Stimulated activated CD4-positive, alpha-beta T cell treated with anti-CD3 and anti-CD28 coated beads, Interleukin-4, amount 100 ng/mL, for 1 hour (primary cell): Measurements from ENCODE around the gene MSGN1.

Experiments
- DNase-seq: peaks from one replicate; pipeline ENCODE4 v3.0.0-alpha.2; 2020

MSGN1 gene, protein sequence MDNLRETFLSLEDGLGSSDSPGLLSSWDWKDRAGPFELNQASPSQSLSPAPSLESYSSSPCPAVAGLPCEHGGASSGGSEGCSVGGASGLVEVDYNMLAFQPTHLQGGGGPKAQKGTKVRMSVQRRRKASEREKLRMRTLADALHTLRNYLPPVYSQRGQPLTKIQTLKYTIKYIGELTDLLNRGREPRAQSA

DNA sequence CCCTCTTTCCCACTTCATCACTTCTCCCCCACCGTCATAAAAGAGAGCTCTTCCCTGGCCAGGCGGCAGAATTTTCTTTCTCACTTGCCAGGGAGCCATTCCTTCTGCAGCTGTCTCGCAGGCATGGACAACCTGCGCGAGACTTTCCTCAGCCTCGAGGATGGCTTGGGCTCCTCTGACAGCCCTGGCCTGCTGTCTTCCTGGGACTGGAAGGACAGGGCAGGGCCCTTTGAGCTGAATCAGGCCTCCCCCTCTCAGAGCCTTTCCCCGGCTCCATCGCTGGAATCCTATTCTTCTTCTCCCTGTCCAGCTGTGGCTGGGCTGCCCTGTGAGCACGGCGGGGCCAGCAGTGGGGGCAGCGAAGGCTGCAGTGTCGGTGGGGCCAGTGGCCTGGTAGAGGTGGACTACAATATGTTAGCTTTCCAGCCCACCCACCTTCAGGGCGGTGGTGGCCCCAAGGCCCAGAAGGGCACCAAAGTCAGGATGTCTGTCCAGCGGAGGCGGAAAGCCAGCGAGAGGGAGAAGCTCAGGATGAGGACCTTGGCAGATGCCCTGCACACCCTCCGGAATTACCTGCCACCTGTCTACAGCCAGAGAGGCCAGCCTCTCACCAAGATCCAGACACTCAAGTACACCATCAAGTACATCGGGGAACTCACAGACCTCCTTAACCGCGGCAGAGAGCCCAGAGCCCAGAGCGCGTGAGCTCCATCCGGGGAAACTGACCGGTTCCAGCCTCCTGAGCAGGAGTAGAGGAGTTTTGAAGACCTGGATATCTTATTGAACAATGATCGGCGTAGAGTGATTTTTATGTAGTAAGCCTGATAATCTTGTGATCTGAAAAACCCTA lies at the start of gene MSGN1:
TSS of gene MSGN1 (plus strand) at position 65 of the 850 bp plus-strand sequence. CDS start at position 124, 59 bp downstream.
- DNase-seq, result no peak

DNA sequence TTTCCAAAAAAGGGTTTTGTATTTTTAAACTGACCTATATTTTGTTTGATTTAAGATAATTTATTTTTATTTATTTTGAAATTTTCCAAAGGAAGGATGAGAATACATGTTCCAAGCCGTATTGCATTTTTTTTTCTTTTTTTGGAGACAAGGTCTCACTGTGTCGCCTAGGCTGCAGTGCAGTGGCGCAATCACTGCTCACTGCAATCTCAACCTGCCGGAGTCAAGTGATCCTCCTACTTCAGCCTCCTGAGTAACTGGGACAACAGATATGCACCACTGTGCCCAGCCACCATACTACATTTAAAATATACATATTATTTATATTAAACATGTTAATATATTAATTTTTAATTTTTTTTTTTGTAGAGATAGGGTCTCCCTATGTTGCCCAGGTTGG lies 47.4 kb upstream of the MSGN1 start:
- no peak for DNase-seq

DNA sequence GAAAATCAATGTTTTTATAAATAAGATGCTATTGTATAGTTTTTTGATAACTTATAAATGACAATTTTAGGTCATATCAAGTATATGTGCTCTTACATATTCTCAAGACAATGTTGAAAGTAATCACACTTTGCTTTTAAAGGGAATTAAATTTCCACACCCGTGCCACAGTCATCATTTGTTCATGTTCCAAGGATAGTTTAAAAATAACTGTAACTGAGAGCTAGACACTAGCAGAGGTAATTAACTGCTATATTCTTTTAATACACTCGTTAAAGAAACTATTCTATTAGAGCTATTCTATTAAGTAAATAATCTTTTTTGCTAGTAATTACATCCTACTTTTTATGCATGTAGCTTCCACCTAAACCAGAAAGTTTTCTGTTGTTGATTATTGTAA lies 44.3 kb upstream of the MSGN1 start:
- no peak for DNase-seq

DNA sequence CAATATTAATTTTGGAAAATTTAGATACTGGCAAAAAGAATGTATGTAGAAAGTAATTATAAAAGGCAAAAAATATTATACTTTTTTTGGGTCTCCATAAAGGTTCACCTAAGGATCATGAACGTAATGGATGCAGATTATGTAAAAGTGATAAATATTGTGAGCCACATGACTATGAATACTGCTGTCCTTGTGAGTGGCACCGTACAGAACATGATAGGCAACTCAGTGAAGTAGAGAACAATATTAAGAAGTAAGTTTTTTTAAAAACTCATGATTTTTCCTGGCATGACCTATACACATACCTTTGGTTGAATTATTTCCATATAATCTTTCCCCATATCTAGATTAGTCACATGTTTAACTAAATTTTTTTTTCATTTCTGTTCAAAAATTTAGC lies 43.7 kb upstream of the MSGN1 start:
- no peak for DNase-seq

DNA sequence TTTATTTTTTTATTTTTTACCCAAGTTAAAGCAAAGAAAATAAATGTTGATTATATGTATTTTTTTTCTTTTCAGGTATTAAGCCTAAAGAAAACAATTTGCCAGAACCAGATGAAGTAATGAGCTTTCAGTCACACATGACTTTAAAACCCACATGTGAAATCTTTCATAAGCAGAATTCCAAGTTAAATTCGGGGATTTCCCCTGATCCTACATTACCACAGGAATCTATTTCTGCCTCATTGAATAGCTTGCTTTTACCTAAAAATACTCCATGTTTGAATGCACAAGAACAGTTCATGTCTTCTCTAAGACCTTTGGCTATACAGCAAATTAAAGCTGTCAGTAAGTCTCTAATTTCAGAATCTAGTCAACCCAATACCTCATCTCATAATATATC lies 35.7 kb upstream of the MSGN1 start:
- no peak for DNase-seq

DNA sequence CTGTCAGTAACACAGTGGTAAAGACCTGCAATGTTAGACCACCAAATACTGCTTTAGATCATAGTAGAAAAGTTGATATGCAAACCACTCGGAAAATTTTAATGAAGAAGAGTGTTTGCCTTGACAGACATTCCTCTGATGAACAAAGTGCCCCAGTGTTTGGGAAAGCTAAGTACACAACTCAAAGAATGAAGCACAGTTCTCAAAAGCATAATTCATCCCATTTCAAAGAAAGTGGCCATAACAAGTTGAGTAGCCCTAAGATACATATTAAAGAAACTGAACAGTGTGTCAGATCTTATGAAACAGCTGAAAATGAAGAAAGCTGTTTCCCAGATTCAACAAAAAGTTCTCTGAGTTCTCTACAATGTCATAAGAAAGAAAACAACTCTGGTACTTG lies 34.8 kb upstream of the MSGN1 start:
- DNase-seq, result no peak

DNA sequence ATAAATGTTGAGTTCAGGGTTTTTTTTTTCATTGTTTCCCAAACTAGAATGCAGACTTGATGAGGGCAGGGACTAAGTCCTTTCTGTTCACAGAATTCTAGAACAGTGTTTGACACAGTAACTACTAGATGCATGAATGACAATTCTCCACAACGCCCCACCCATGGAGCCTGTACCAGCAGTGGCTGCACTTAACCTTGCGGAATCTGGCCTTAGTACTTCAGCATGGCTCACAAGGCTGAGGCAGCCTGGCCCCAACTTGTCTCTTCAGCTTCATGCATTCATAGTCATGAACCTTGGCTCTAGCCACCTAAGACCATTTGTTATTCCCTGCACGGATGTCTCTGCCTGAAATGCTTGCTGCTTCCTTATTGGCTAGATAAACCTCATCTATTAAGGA lies 29.5 kb upstream of the MSGN1 start:
- no peak for DNase-seq

DNA sequence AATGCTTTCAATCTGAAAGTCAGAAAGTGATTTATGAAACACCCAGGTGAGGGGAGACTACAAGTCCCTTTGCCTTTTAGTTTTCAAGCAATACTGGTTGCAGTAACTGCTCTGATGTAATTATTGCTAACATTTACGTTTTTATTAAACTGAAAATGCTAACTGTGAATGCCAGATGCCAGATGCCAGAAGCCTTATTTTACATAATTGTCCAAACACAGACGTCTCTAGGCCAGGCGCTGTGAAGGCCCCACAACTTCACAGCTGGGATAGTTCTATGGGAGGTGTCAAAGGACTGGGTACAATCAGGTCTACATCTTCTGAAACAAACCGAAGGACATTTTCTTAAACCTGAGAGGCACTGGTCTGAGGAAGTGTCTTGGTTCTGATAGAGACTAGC lies 27.5 kb upstream of the MSGN1 start:
- no peak for DNase-seq

DNA sequence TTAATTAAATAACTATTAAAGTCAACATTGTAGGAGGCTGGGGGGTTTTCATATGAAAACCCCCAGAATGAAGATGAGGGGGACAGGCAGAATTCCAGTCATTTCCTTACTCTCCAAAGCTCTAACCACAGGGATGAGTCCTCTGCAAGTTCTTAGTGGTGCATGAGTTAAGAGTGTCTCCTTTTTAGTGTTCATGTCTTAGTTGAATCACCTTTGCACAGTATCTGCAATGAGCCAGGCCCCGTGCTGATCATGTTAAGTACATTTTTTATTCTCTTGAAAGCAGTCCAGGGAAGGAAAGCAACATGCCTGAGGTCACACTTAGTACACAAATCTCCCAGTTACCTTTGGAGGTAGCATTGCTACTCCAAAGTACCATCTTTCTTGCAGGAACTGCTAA lies 25.7 kb upstream of the MSGN1 start:
- DNase-seq, result no peak

DNA sequence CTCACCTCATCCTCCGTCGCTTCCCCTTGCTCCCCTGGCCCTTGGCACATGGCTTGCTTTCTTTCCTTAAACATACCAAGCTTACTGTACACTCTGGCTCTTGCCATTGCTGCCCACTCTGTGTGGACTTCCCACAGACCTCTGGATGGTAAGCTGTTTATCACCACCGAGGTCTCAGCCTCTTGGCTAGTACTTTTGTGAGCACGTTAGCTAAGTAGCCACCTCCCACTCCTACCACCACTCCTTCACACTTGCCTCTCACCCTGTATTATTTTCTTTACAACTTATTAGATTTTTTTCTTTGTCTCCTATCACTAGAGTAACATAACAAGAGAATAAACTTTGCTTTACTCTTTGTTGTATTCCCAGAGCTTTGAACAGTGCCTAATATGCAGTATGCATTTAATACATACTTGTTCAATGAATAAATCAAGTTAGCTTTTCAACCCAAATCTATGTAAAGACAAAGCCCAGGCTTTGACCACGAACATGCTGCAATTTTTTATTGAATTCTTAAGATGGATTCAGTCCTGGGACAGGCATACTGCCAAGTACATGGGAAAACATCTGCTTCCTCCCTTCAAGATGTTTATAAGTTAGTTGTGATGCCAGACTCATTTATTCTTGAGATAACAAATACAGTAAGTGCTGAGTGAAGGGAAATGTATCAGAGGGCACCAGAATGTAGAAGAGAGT lies 25.0 kb upstream of the MSGN1 start:
- DNase-seq, result no peak

DNA sequence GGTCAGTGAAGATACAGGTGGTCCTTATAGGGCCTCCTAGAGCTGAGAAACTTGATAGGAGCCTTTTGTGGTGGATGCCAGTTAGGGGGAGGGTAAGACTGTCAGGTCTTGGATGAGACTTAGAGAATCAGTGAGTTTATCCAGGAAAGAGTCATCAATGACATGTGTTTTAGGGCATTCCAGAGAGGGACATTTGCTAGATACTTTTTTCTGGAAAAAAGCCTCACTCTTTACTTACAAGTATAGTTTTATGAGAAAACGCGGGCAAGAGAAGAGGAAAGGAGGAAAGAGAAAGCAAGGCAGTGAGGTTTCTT lies 24.5 kb upstream of the MSGN1 start:
- no peak for DNase-seq

DNA sequence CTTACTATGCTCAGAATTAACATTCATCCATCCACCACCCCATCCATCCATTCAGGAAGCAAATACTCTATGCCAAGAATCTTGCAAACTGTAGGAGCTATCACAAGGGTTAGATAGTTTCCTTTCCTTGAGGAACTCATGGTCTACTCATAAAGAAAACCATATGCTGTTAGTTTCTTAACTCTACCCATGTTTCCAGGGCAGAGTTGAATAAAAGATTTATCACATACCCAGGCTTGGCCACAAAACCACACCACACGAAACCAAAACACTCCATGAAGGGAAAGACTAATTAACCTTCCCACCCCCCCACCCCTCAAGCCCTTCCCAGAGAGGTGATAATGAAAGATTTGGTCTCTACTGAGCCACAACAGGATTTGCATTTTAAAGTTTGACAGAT lies 23.7 kb upstream of the MSGN1 start:
- no peak for DNase-seq

DNA sequence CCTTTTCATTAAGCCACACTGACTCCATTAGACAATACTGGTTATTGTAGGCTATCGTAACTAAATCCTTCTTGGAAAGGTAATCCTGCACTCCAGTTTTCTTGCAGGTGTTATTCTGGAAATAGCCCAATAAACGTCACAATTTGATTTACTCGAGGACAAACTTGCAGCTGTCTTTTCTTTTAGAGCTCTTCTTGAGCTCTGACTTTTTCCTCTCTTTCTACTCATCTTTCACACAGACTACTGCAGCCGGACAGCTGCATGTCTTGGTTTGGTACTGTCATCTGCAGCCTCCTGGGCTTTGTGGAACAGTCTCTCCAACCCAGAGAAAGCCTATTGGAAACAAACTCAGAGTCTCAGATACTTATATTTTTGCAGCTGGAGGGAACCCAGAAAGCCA lies 23.0 kb upstream of the MSGN1 start:
- no peak for DNase-seq

DNA sequence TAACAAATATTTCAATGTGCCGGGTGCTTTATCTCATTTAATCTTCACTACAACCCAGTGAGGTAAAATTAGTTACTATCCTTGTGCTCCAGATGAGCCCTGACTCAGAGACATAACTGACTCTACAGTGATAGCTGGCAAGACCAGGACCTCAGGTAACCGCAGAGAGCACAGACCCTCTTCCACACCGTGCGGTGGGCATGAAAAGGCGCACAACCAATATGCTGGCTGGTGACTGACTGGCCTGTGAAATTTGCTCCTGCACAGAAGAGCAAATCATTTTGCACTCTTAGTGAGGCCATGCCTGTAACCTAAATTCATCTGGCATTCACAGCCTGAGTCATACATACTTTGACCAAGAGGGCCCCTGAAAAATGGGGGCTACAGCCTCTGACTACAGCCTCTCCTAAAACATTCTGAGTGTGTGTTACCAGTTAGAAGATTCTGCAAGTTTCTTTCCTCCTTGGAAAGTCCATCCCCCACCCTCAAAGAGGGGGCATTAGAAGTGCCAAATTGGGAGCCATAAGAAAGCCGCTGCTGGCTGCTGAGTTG lies 22.4 kb upstream of the MSGN1 start:
- DNase-seq, result no peak

DNA sequence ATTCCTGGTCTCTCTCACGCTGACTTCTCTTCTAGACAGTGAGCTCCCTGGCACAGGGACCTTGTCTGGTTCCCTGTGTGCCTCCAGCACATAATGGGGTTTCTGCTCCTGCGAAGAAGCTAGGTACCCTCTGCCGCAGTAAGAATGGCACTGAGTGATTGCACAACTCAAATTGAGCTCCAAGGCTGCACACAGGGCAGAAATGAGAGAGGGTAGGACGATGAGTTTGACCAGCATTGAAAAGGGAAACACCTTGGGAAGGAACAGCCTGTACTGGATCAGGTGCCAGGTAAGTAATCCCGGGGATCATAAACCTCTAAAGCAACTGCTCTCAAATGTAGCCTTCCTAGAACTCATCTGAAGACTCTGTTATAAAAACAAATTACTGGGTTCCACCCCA lies 21.0 kb upstream of the MSGN1 start:
- no peak for DNase-seq

DNA sequence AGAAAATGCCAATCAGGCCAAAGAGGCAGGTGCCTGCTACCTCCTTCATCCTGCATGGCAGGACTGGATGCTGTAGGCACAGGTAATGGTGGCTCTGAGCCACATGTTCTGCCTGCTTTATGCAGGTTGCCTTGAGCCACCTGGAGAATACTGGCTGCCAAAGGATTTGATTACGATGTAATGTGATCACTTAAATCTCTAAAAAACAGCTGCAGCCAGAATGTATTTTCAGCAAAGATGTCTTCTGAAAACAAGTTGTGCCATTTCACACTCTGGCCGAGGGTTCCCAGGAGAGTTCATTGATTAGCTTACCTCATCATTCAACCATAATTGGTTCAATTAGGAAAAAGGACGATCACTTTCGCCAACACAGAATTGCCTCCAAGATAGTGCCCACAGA lies 17.9 kb upstream of the MSGN1 start:
- no peak for DNase-seq

DNA sequence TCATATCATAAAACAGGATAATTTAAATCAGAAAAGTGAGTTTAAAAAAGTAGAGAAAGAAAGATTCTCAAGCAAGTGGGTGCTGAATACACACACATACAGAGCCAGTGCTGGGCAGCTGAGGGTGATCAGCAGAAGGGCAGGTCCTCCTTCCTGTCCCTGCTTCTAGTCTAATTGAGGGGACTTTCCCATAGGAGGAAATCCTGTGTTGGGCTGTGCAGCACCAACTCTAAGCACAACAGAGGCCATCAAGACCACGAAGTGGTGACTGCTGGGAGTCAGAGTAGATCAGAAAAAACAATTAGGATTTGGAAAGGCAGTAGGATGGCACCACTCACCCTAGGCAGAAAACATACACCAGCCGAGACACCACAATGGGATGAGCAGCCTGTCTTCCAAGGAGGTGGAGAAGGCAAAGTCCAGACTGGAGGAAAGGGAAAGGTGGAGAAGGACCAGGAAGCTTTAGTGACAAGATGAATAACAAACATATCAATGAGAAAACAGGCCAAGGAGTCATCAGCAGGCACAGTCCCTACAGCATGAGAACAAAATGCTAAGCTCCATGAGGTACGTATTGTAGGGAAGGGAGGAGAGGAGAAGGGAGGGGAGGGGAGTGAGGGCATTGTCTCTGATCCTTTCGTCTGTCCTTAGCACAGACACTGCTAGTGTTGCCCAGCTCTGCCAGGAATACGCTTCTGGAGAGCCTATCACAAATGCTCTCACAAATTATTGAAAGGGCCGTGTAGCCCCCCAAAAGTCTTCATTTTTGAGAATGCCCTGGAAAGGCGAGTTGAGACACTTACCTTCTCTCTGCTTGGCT lies 16.7 kb upstream of the MSGN1 start:
- no peak for DNase-seq

DNA sequence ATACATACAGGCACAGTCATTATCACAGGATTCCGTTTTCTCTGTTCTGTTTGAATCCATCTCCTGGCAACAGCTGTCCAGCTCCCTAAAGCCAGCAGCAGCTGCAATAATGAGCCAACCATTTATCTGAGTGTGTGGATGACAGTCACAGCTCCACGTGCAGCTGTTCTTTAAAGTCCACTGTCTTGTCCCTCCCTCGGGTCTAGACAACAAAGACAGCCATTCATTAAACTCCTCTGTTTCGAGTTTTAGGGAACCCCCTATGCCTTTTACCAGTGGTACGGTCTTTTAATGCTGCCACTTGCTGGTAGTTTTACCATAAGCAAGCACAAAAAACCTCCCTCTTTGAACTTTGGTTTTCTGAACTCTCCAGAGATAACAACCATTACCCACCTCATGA lies 16.0 kb upstream of the MSGN1 start:
- DNase-seq, result no peak

DNA sequence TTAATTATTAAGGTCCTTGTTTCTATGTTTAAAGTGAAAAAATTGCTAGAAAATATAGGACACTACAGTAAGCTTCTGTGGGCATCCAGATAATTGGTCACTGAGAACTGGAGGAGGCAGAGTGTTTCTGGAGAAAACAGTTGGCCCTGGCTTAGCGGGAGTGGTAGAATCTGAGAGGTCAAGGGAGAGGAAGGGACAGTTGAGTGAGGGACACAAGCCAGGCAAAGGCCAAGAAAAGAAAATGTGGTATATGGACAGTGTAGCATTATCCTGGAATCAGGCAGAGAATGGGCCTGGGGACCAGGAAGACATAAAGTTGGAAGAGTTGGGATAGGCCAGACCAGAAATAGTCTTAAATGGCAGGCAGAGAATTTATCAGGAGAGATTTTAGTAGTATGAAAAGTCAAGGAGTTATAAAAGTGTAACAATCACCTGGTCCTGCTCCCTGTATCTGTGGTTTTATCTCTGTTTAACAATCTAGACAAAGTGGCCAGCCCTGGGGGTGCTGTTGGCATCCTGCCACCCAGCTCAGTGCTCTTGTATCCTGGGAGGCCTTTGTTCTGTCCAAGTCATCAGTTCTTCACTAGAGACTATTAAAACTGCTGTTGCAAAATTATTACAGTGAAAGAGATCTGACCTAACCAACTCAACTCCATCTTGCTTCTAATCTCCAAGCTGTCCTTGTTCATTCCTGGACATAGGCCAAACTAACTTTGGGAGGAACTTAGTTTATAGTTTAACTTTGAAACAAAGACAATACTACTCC lies 15.4 kb upstream of the MSGN1 start:
- DNase-seq, result no peak

DNA sequence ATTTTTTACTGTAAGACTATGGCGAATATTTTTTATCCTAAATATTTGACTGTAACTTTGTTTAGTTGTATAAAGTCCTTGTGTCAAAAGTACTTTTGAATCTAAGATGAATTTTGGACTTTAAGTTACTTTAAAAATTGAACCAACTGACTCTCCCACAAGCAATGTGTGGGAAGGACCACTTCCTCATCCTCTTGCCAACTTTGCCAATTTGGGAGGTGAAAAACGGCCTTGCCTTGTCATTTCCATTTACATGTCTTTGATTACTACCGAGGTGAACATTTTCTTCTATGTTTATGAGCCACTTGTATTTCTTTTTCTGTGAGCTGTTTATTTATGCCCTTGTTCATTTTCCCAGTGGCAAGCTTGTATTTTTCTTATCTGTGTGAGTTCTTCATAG lies 12.8 kb upstream of the MSGN1 start:
- no peak for DNase-seq

DNA sequence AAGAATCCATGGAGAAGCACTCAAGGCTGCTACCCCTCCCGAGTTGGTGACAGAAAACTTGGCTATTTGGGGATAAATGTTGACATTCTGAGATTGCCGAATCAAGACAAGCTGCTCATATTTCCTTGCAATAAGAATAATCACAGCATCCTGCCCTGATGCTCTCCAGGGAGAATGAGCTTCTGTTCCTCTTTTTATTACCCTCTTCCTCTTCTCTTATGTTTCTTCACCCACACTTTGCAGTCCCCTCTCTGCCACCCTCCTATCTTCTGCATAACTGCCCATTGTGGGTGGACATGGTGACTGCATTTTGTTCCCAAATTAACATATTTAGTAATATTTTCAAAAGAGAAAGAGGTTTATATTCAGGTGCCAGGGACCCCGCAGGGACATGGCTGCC lies 11.9 kb upstream of the MSGN1 start:
- no peak for DNase-seq

DNA sequence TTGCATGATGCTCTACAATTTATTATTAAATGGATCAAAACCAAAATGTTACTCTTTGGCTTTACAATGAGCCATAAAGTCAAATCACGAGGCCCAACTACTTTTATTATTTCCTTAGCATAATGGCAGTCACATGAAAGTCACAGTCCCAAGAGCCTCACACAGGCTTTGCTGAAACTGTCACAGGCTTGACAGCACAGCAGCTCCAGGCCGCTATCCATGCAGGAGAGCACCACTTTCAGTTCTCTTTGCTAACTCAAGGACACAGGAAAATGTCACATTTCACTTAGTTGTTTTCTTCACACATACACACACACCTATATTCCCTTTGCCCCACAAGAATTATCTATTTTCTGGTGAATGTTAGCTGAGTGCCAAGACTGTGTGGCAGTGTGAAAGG lies 11.1 kb upstream of the MSGN1 start:
- DNase-seq, result no peak
